ENCODE data around the gene PNCK.
"Not testable (repeated sequence)": the region's sequence is repeated elsewhere in the genome, so short reads cannot be mapped to it uniquely, and the experiment has no call there.

Gene PNCK

GRCh38 chrX:153686711-153687110 is 13.1 kb upstream of the PNCK start:
- no peak for DNase-seq (ENCODE audit: low read depth in 2 of 2, low spot score in 1 of 2)

GRCh38 chrX:153685751-153686696 is 12.4 kb upstream of the PNCK start:
- DNase-seq (ENCODE audit: low read depth in 2 of 2, low spot score in 1 of 2), result no peak

- no peak for DNase-seq (ENCODE audit: low read depth in 2 of 2, low spot score in 1 of 2)
Measured at GRCh38 chrX:153685156-153685536, 11.5 kb upstream of the PNCK start.

GRCh38 chrX:153684467-153685155 is 11.0 kb upstream of the PNCK start:
- DNase-seq (ENCODE audit: low read depth in 2 of 2, low spot score in 1 of 2), result no peak

- DNase-seq (ENCODE audit: low read depth in 2 of 2, low spot score in 1 of 2), result not testable (repeated sequence)
Measured at GRCh38 chrX:153683486-153683885, 9.9 kb upstream of the PNCK start.

- no peak for DNase-seq (ENCODE audit: low read depth in 2 of 2, low spot score in 1 of 2)
Measured at GRCh38 chrX:153681175-153681574, 7.6 kb upstream of the PNCK start.

- no peak for DNase-seq (ENCODE audit: low read depth in 2 of 2, low spot score in 1 of 2)
Measured at GRCh38 chrX:153674219-153674851, 722 bp upstream of the PNCK start.

GRCh38 chrX:153672531-153673427 is 834 bp downstream of the PNCK start:
- DNase-seq (ENCODE audit: low read depth in 2 of 2, low spot score in 1 of 2), result no peak

GRCh38 chrX:153671589-153672530 is 1.8 kb downstream of the PNCK start:
- DNase-seq (ENCODE audit: low read depth in 2 of 2, low spot score in 1 of 2), result no peak

- no peak for DNase-seq (ENCODE audit: low read depth in 2 of 2, low spot score in 1 of 2)
Measured at GRCh38 chrX:153670748-153671588, 2.6 kb downstream of the PNCK start.

- no peak for DNase-seq (ENCODE audit: low read depth in 2 of 2, low spot score in 1 of 2)
Measured at GRCh38 chrX:153669901-153670731, 3.5 kb downstream of the PNCK start.

- DNase-seq (ENCODE audit: low read depth in 2 of 2, low spot score in 1 of 2), result no peak
Measured at GRCh38 chrX:153669174-153669890, 4.3 kb downstream of the PNCK start.

- no peak for DNase-seq (ENCODE audit: low read depth in 2 of 2, low spot score in 1 of 2)
Measured at GRCh38 chrX:153668423-153669173, 5.0 kb downstream of the PNCK start.

GRCh38 chrX:153667956-153668396 is 5.6 kb downstream of the PNCK start:
- DNase-seq (ENCODE audit: low read depth in 2 of 2, low spot score in 1 of 2), result peak; percentile 41 to 58

- no peak for DNase-seq (ENCODE audit: low read depth in 2 of 2, low spot score in 1 of 2)
Measured at GRCh38 chrX:153667281-153667955, 6.2 kb downstream of the PNCK start.

- DNase-seq (ENCODE audit: low read depth in 2 of 2, low spot score in 1 of 2), result no peak
Measured at GRCh38 chrX:153665726-153666306, 7.8 kb downstream of the PNCK start.

All from stimulated activated CD8-positive, alpha-beta memory T cell treated with anti-CD3 and anti-CD28 coated beads, Interleukin-4, amount 100 ng/mL, for 1 hour (primary cell).